Measurements from ENCODE around the gene OAS2. TPM values are rescaled to one million over a fixed set of nuclear protein-coding genes. Genes with fewer than 3 reads are reported as not detected.

Gene OAS2
- total RNA-seq, 1 donor from 2014 or later: 0.41 TPM

GRCh38 chr12:113060336-113060960 lies 82.1 kb downstream of the OAS2 start:
- DNase-seq (ENCODE audit: low spot score): no peak
- Mint-ChIP-seq H3K4me3 (ENCODE audit: unreplicated experiment) (no peak overlapping the region), H3K36me3 (ENCODE audit: low read depth, unreplicated experiment) (peaks cover 5% of the 10 kb centered on the region), H3K9me3 (ENCODE audit: unreplicated experiment) (no peaks in the 10 kb centered on the region), H3K27me3 (ENCODE audit: unreplicated experiment) (peaks cover 7% of the 10 kb centered on the region), H3K4me1 (ENCODE audit: unreplicated experiment) (peaks cover 4% of the 10 kb centered on the region), H3K27ac (ENCODE audit: unreplicated experiment) (no peak overlapping the region)
- TF ChIP-seq CTCF (IDR thresholded peaks at IDR 0.05; ENCODE audit: unreplicated experiment): no peak

GRCh38 chr12:113061061-113061694 lies 82.9 kb downstream of the OAS2 start:
- no peak for DNase-seq (ENCODE audit: low spot score)
- no peak overlapping the region for H3K4me3 Mint-ChIP-seq (ENCODE audit: unreplicated experiment)
- peaks cover 5% of the 10 kb centered on the region for H3K36me3 Mint-ChIP-seq (ENCODE audit: low read depth, unreplicated experiment)
- no peaks in the 10 kb centered on the region for H3K9me3 Mint-ChIP-seq (ENCODE audit: unreplicated experiment)
- peaks cover 7% of the 10 kb centered on the region for H3K27me3 Mint-ChIP-seq (ENCODE audit: unreplicated experiment)
- H3K27ac Mint-ChIP-seq (ENCODE audit: unreplicated experiment): no peak overlapping the region
- TF ChIP-seq CTCF (IDR thresholded peaks at IDR 0.05; ENCODE audit: unreplicated experiment): no peak
- H3K4me1 Mint-ChIP-seq (ENCODE audit: unreplicated experiment): peaks cover 4% of the 10 kb centered on the region

Other genes with a start within 250 kb of the OAS2 start
- gene RPH3A, start 186.8 kb upstream of the OAS2 start, total RNA-seq (ENCODE audit: unreplicated experiment): 4.5 TPM
- gene OAS1, start 71.6 kb upstream of the OAS2 start, total RNA-seq (ENCODE audit: unreplicated experiment): 0.56 TPM
- 2.2 TPM for gene OAS3, start 40.0 kb upstream of the OAS2 start, total RNA-seq (ENCODE audit: unreplicated experiment)
- gene DTX1, start 78.2 kb downstream of the OAS2 start, total RNA-seq (ENCODE audit: unreplicated experiment): 62.8 TPM
- gene RASAL1, start 157.2 kb downstream of the OAS2 start, total RNA-seq (ENCODE audit: unreplicated experiment): 0.21 TPM
- not detected for gene CFAP73, start 171.2 kb downstream of the OAS2 start, total RNA-seq (ENCODE audit: unreplicated experiment)
- 47.5 TPM for gene DDX54, start 207.0 kb downstream of the OAS2 start, total RNA-seq (ENCODE audit: unreplicated experiment)
- gene RITA1, start 207.2 kb downstream of the OAS2 start, total RNA-seq (ENCODE audit: unreplicated experiment): 11.7 TPM
- 8.4 TPM for gene TPCN1, start 242.9 kb downstream of the OAS2 start, total RNA-seq (ENCODE audit: unreplicated experiment)

All from endothelial cell (in vitro differentiated cells).